ENCODE data around the gene M1AP.

M1AP gene

DNA sequence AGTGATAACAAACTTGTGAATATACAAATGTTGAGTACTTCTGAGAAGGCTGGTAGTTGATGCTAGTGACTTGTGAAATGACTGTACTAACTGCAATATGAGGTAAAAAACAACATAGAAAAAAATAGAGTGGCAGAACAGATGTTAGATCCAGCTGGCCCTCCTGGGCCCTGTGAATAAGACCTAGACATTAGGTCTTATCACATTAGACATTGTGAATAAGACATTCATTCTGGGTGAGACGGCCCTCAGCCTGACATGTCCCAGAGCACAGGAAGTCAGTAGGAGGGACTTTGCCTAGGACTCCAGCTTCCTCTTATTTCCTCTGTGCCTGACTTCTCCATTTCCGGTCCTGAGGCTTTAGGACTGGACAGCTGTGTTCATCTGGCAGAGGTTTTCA lies 70.7 kb downstream of the M1AP start:
- peak overlapping the region; percentile 77 for H2AFZ ChIP-seq (ENCODE audit: low read length, unreplicated experiment)
- no peaks in the 10 kb centered on the region for H3K36me3 ChIP-seq (ENCODE audit: insufficient read depth, low read length)
- no peaks in the 10 kb centered on the region for H3K79me2 ChIP-seq (ENCODE audit: control insufficient read depth, insufficient read depth, low read length, unreplicated experiment)
- H3K4me1 ChIP-seq (ENCODE audit: control insufficient read depth, insufficient read depth, low read length, unreplicated experiment) = peaks cover 49% of the 10 kb centered on the region
- no peak overlapping the region for H3K4me3 ChIP-seq (ENCODE audit: low read depth, low read length)
- H3K27ac ChIP-seq (ENCODE audit: low read depth, low read length) = peak overlapping the region; percentile 55
- no peaks in the 10 kb centered on the region for H3K27me3 ChIP-seq (ENCODE audit: insufficient read depth, low read length)

GRCh38 chr2:74576863-74577229 lies 71.3 kb downstream of the M1AP start:
- H3K36me3 ChIP-seq (ENCODE audit: insufficient read depth, low read length) = no peaks in the 10 kb centered on the region
- H3K27ac ChIP-seq (ENCODE audit: low read depth, low read length) = peak overlapping the region; percentile 55
- H3K4me1 ChIP-seq (ENCODE audit: control insufficient read depth, insufficient read depth, low read length, unreplicated experiment) = peaks cover 49% of the 10 kb centered on the region
- no peaks in the 10 kb centered on the region for H3K79me2 ChIP-seq (ENCODE audit: control insufficient read depth, insufficient read depth, low read length, unreplicated experiment)
- no peak overlapping the region for H3K4me3 ChIP-seq (ENCODE audit: low read depth, low read length)
- H3K27me3 ChIP-seq (ENCODE audit: insufficient read depth, low read length) = no peaks in the 10 kb centered on the region
- no peak overlapping the region for H2AFZ ChIP-seq (ENCODE audit: low read length, unreplicated experiment)

DNA sequence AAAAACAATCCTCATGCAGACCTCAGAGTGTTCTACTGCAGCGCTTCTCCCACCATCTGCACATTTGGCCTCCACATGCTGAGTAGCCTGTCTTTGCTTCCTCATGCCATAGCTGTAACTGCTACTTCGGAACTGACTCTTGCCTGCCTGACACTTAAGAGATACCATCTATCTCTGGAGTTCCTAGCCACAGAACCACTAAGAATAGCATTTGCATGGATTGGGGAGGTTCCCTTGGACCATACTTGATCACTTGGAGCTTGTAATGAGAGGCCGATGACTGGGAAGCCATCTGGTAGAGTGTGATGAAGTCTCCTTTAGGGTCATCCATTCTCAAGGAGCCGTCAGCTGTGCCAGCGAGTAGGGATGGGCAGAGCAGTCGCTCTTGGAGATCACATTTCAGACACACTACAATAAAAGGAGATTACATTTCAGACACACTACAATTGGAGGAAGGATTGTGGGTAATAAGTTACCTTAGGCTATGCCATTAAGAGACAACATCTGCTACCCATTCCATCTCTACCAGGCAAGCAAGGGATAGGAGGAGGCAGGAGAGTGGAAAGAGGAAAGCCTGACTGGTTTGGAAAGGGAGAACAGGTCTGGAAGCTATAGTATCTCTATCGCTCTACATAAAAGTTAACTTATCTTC lies 71.8 kb downstream of the M1AP start:
- H3K27ac ChIP-seq (ENCODE audit: low read depth, low read length) = peak overlapping the region; percentile 55
- H3K27me3 ChIP-seq (ENCODE audit: insufficient read depth, low read length) = no peaks in the 10 kb centered on the region
- H3K79me2 ChIP-seq (ENCODE audit: control insufficient read depth, insufficient read depth, low read length, unreplicated experiment) = no peaks in the 10 kb centered on the region
- peaks cover 49% of the 10 kb centered on the region for H3K4me1 ChIP-seq (ENCODE audit: control insufficient read depth, insufficient read depth, low read length, unreplicated experiment)
- H3K36me3 ChIP-seq (ENCODE audit: insufficient read depth, low read length) = no peaks in the 10 kb centered on the region
- H3K4me3 ChIP-seq (ENCODE audit: low read depth, low read length) = no peak overlapping the region
- H2AFZ ChIP-seq (ENCODE audit: low read length, unreplicated experiment) = no peak overlapping the region

GRCh38 chr2:74575320-74575719 lies 72.8 kb downstream of the M1AP start:
- Histone ChIP-seq H3K27me3 (ENCODE audit: insufficient read depth, low read length) (no peaks in the 10 kb centered on the region), H3K4me1 (ENCODE audit: control insufficient read depth, insufficient read depth, low read length, unreplicated experiment) (peaks cover 53% of the 10 kb centered on the region), H3K79me2 (ENCODE audit: control insufficient read depth, insufficient read depth, low read length, unreplicated experiment) (no peaks in the 10 kb centered on the region), H3K36me3 (ENCODE audit: insufficient read depth, low read length) (no peaks in the 10 kb centered on the region), H3K4me3 (ENCODE audit: low read depth, low read length) (no peak overlapping the region), H2AFZ (ENCODE audit: low read length, unreplicated experiment) (no peak overlapping the region), H3K27ac (ENCODE audit: low read depth, low read length) (peak overlapping the region; percentile 85)

GRCh38 chr2:74573747-74574562 lies 74.2 kb downstream of the M1AP start:
- Histone ChIP-seq H3K4me3 (ENCODE audit: low read depth, low read length) (peak overlapping the region; percentile 70), H3K27ac (ENCODE audit: low read depth, low read length) (peak overlapping the region; percentile 85), H2AFZ (ENCODE audit: low read length, unreplicated experiment) (peak overlapping the region; percentile 57), H3K79me2 (ENCODE audit: control insufficient read depth, insufficient read depth, low read length, unreplicated experiment) (no peaks in the 10 kb centered on the region), H3K27me3 (ENCODE audit: insufficient read depth, low read length) (no peaks in the 10 kb centered on the region), H3K36me3 (ENCODE audit: insufficient read depth, low read length) (no peaks in the 10 kb centered on the region), H3K4me1 (ENCODE audit: control insufficient read depth, insufficient read depth, low read length, unreplicated experiment) (peaks cover 61% of the 10 kb centered on the region)

DNA sequence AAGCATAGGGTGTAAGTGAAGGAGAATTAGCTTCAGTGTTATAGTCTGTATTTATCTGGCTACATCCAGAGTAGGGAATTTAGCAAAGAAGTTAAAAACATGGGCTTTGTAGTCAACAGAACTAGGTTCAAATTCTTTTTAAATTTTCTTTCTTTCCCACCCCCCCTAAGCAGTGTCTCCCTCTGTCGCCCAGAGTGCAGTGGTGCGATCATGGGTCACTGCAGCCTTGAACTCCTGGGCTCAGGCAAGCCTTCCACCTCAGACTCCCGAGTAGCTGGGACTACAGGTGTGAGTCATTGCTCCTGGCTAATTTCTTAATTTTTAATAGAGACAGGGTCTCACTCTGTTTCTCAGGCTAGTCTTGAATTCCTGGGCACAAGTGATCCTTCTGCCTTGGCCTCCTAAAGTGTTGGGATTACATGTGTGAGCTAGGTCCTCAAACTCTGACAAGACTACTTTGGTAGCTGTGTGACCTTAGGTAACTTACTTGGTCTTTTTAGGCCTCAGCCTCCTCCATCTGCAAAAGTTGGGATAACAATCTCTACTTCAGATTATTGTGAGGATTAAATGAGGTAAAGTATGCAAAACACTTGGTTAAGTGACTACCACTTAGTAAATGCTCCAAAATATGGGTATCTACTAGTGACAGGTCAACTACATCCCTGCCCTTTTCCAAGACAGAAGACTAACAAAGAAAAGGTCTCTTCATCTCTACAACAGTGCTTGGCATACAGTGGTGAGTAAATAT lies 75.8 kb downstream of the M1AP start:
- no peaks in the 10 kb centered on the region for H3K79me2 ChIP-seq (ENCODE audit: control insufficient read depth, insufficient read depth, low read length, unreplicated experiment)
- H3K4me1 ChIP-seq (ENCODE audit: control insufficient read depth, insufficient read depth, low read length, unreplicated experiment) = peaks cover 70% of the 10 kb centered on the region
- H3K36me3 ChIP-seq (ENCODE audit: insufficient read depth, low read length) = no peaks in the 10 kb centered on the region
- H3K27me3 ChIP-seq (ENCODE audit: insufficient read depth, low read length) = no peaks in the 10 kb centered on the region
- no peak overlapping the region for H2AFZ ChIP-seq (ENCODE audit: low read length, unreplicated experiment)
- no peak overlapping the region for H3K4me3 ChIP-seq (ENCODE audit: low read depth, low read length)
- H3K27ac ChIP-seq (ENCODE audit: low read depth, low read length) = peak overlapping the region; percentile 44

- peaks cover 69% of the 10 kb centered on the region for H3K4me1 ChIP-seq (ENCODE audit: control insufficient read depth, insufficient read depth, low read length, unreplicated experiment)
- no peaks in the 10 kb centered on the region for H3K79me2 ChIP-seq (ENCODE audit: control insufficient read depth, insufficient read depth, low read length, unreplicated experiment)
- no peaks in the 10 kb centered on the region for H3K27me3 ChIP-seq (ENCODE audit: insufficient read depth, low read length)
- H3K4me3 ChIP-seq (ENCODE audit: low read depth, low read length) = no peak overlapping the region
- H3K27ac ChIP-seq (ENCODE audit: low read depth, low read length) = no peak overlapping the region
- no peaks in the 10 kb centered on the region for H3K36me3 ChIP-seq (ENCODE audit: insufficient read depth, low read length)
- H2AFZ ChIP-seq (ENCODE audit: low read length, unreplicated experiment) = no peak overlapping the region
These were observed 77.1 kb downstream of the M1AP start for GRCh38 chr2:74571058-74571457.

DNA sequence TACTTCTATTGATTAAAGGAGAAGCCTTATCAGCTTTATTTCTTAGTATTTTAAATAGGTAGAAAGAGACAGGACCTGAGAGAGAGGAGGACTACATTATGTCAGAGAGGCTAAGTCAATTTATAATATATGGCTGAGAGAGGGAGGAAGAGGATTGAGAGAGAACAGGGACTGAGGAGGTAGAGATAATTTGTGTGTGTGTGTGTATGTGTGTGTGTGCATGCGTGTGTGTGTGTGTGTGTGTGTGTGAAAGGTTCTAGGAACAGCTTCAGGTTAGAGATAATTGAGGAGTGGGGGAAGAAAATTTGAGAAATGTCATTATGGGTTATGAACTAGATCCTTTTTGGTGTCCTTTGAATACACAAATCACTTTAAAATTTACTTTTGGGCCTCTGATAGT lies 78.4 kb downstream of the M1AP start:
- Histone ChIP-seq H3K36me3 (ENCODE audit: insufficient read depth, low read length) (no peaks in the 10 kb centered on the region), H3K79me2 (ENCODE audit: control insufficient read depth, insufficient read depth, low read length, unreplicated experiment) (no peaks in the 10 kb centered on the region), H3K4me1 (ENCODE audit: control insufficient read depth, insufficient read depth, low read length, unreplicated experiment) (peaks cover 65% of the 10 kb centered on the region), H2AFZ (ENCODE audit: low read length, unreplicated experiment) (no peak overlapping the region), H3K27ac (ENCODE audit: low read depth, low read length) (peak overlapping the region; percentile 100; the same call in 1 of the 2 replicates), H3K27me3 (ENCODE audit: insufficient read depth, low read length) (no peaks in the 10 kb centered on the region), H3K4me3 (ENCODE audit: low read depth, low read length) (no peak overlapping the region)

DNA sequence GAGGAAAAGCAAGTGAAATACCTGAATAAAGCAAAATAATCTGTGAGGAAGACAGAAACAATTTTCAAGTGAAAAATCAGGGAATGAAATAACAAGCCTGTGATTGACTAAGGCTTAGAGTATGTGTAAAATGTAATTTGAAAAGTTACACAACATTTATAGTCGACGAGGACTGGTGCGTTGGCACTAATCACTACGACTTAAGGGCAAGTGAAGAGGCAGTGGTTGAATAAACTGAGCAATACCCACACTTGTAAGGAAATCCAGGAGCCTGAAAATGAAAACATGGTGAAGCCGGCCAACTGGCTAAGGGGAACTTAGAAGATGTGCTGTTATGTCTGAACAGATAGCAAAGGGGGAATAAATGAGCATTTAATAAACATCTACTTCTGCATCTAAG lies 80.2 kb downstream of the M1AP start:
- Histone ChIP-seq H3K27ac (ENCODE audit: low read depth, low read length) (peak overlapping the region; percentile 100), H3K27me3 (ENCODE audit: insufficient read depth, low read length) (no peaks in the 10 kb centered on the region), H3K36me3 (ENCODE audit: insufficient read depth, low read length) (no peaks in the 10 kb centered on the region), H3K4me3 (ENCODE audit: low read depth, low read length) (peak overlapping the region; percentile 25), H2AFZ (ENCODE audit: low read length, unreplicated experiment) (peak overlapping the region; percentile 67), H3K4me1 (ENCODE audit: control insufficient read depth, insufficient read depth, low read length, unreplicated experiment) (peaks cover 65% of the 10 kb centered on the region), H3K79me2 (ENCODE audit: control insufficient read depth, insufficient read depth, low read length, unreplicated experiment) (no peaks in the 10 kb centered on the region)

- no peaks in the 10 kb centered on the region for H3K27me3 ChIP-seq (ENCODE audit: insufficient read depth, low read length)
- no peaks in the 10 kb centered on the region for H3K36me3 ChIP-seq (ENCODE audit: insufficient read depth, low read length)
- peak overlapping the region; percentile 100 for H3K27ac ChIP-seq (ENCODE audit: low read depth, low read length)
- no peak overlapping the region for H3K4me3 ChIP-seq (ENCODE audit: low read depth, low read length)
- H3K4me1 ChIP-seq (ENCODE audit: control insufficient read depth, insufficient read depth, low read length, unreplicated experiment) = peaks cover 75% of the 10 kb centered on the region
- H2AFZ ChIP-seq (ENCODE audit: low read length, unreplicated experiment) = peak overlapping the region; percentile 41
- no peaks in the 10 kb centered on the region for H3K79me2 ChIP-seq (ENCODE audit: control insufficient read depth, insufficient read depth, low read length, unreplicated experiment)
These were observed 81.4 kb downstream of the M1AP start for GRCh38 chr2:74566754-74567085.

Measured in ACC112 (cell line).